GM19238 (cell line): ENCODE data around the gene ZNF423.
"Not testable (repeated sequence)": the region's sequence is repeated elsewhere in the genome, so short reads cannot be mapped to it uniquely, and the experiment has no call there.

Source experiments
- DNase-seq: peaks from one replicate; pipeline ENCODE4 v3.0.0; 2011; ENCODE audit warnings: low spot score; ENCODE audit not compliant: insufficient read length

Gene ZNF423

DNA sequence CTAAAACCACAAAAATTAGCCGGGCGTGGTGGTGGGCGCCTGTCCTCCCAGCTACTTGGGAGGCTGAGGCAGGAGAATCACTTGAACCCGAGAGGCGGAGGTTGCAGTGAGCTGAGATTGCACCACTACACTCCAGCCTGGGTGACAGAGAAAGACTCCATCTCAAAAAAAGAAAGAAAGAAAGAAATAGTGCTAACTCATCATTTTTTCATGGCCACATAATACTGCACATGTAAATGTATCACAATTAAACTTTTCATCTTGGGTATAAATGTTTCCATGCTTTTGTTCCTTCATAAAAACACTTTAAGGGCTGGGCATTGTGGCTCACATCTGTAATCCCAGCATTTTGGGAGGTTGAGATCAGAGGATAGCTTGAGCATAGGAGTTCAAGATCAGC, 15.9 kb upstream of the ZNF423 start:
- DNase-seq = not testable (repeated sequence)

DNA sequence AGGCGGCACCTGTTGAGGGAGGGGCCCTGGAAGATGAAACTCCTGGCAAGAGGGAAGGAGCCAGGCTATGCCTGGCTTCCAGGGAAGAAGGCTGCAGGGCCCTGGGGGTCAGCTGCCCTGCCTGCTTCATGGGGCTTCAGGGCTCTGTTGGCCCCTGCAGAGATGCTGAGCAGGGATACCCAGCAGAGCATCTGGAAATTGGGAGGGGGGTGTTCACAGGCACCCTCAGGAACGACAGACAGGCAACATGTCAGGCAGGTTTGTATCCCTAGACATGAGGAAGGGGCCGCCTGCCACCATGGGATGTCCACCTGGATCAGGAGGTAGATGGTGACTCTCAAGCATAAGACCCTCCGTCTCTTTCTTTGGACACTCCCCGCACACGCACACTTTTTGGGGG, 13.8 kb upstream of the ZNF423 start:
- DNase-seq = no peak

DNA sequence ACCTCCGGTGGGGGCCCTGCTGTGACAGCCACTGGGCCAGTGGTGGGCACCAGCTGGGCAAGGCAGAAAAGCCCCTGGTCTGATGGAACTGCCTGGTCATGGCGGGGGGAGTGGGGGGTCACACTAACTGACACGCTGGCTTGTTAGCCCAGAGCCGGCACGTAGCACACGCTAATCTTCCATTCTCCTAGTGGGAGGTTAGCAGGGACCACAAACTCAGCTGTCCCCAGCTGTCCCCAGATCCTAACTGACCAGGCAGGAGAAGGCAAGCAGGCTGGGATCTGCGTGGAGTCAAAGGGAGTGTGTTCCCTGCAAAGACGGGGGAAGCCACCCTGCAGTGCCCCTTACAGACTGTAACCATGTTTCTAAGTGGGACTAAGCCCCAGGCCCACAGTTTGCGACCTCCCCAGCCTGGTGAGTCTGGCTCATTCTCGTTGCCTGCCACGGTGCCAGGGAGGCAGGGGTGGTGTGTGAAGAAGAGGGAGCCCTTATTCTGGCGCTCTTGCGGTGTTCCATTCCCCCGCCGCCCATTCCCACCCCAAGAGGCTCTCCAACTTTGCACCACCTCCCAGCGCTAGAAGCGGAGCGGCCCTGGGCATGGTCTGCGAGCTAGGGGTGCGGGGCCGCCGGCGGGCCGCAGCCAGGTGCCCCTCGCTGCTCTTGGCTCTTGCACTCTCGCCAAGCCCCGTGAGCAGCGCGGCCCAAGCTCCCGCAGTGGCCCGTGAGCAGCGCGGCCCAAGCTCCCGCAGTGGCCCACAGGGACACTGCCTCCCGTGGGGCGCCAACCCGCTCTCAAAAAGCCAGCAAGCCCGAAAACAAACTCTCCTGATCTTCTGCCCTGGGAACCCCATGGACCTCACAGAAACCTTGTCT, 12.1 kb upstream of the ZNF423 start:
- no peak for DNase-seq

DNA sequence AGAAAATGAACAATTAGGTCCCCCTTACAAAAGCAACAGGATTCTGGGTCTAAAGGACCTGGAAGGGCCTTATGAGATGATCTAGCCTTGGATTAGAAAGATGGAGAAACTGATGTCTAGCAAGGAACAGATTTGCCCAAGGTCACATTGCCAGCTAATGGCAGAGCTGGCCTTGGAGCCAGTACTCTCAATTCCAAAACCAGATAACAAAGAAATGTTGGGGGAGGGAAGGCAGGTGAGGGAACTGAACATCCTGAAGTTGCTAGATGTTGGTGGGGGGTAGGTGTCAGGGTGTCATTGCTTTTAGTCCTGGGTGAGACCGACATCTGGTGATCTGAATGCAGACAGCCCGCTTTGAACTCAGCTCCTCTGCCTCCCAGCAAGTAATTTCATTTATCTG, 11.3 kb upstream of the ZNF423 start:
- no peak for DNase-seq

DNA sequence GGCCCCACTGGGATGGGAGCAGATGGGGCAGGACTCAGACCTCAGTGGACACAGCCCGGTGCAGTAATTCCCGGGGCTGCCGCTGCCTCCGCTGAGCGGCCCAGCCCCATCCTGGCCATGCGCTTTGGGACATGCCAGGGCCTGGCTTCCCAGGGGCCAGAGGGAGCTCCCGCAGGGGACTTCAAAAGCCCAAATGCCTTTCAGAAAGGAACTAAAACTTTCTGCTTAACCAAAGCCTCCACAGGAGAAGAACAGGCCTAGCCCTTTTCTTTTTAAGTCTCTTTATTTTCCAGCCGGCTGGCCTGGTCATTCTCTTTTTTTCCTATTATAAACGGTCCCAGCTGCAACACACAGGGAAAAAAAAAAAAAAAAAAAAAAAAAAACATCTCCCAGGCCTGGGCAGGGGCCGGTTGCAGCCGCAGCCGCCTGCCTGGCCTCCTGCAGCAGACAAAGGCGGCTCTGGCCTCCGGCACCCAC, 10.7 kb upstream of the ZNF423 start:
- no peak for DNase-seq

DNA sequence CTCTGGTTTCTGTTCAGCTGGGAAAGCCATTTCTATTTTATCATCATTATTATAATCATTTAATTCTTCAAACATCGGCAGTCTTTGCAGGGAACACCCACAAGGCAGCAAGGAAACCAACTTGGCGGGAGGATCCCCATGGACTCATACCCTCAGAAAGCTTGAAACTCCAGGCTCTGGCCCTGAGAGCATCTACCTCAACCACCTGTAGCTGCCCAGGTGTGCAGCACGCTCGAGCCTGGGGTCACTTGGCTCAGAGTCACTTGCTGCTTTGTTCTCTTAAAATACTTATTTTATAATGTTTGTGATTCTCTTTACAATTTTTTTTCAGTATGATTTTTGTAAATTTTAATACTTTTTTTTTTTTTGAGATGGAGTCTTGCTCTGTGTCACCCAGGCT, 6.8 kb upstream of the ZNF423 start:
- DNase-seq = no peak

DNA sequence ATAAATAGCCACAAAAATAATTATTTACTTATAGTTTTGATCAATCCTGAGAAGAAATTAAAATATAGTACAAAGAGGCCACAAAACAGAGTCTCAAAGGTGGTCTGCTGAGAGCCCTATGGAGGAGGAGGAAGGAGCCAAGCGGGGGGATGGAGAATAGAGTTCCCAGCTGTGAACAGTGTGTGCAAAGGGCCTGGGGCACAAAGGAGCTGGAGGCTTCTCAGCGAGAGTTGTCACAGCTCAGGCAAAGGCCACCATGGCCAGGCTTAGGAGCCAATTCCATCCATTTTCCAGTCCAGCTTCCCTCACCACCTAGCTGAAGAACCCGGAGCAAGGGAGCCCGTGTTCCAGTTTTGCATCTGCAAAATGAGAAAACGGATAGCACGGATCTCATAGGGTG, 5.4 kb upstream of the ZNF423 start:
- DNase-seq = no peak

DNA sequence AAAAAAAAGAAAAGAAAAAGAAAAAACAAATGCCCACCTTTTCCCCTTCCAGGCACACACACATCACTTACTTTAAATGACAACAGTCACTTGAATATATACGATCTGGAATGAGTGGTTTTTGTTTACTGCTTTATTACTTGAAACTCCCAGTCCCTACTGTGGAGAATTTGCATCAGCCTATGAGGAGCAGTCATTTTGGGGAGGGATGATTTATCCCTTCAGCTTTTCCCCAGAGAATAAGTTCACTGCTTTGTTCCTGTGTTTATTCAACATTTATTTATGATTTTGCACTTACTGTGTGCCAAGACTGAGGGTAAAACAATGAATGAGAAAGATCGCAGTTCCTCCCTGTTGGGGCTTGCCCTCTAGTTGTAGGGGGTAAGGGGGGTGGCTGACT, 4.7 kb upstream of the ZNF423 start:
- no peak for DNase-seq

DNA sequence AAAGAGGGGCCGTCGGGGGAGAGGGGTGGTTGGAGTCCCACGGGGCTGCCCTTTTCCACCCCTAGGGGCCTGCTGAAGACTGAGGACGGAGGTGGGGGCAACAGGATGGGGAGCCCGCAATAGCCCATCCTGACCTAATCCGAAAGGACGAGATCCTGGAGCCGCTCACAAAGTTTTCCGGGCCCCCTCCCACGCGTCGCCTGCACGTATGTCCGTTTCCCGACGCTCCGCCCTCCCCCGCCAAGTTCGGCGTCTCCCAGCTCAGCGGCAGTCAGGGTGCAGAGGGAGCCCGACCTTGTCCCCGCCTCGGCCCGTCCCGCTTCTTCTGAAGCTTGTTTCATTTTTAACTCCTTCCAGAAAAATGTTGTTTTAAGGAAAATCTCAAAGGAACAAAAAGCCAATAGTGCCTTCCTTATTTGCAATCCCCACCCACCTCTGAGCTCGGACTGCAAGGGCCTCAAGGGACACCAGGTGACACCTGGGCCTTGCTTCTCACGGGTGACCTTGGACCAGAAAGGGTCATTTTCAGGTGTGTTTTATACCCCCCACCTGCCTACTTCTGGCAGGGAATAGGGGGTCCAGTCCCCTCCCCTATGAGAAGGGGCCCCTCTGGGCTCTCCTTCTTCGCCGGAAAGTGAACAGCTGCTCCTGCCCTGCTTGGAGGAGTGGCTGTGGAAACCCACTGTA, 3.4 kb upstream of the ZNF423 start:
- DNase-seq = no peak

DNA sequence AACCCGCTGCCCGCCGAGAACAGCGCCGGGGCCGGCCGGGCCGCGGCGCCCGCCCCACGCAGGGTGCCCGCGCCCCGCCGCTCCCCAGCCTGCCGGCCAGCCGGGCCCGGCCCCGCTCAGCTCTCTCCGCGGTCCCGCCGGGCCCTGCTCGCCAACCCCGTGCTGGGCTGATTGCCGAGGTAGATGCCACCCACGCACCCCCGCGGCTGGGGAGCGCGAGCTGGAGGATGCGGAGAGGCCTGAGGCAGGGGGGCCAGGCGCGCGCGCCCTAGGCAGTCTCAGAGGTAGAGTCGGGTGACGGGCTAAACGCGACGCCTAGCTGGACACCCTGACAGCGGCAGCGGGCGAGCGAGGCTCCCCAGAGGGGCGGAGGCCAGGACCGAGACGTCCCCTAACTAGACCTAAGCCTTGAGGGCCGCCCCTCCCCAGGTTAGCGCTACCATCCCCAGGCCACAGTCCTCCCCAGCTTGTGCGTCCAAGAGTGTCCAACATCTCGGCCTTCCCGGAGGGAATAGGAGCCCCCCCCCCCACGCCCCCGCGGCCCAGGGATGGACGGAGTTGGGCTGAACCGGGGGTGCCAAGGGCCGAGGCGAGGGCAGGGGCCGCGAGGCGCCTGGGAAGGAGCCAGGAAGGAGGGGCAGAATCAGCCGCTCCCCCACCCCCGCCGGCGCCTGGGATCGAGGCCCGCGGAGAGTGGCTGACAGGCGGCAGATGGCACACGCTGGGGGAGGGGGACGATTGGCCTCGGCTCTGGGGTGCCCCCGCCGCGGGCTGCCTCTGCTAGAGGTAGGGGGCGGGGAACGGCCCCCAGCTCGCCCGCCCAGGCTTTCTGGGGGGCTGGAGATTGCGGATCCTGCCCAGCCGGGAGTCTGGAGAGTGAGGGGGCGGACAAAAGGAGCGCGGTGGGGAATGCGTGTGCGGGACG, 2.5 kb upstream of the ZNF423 start:
- DNase-seq = no peak

DNA sequence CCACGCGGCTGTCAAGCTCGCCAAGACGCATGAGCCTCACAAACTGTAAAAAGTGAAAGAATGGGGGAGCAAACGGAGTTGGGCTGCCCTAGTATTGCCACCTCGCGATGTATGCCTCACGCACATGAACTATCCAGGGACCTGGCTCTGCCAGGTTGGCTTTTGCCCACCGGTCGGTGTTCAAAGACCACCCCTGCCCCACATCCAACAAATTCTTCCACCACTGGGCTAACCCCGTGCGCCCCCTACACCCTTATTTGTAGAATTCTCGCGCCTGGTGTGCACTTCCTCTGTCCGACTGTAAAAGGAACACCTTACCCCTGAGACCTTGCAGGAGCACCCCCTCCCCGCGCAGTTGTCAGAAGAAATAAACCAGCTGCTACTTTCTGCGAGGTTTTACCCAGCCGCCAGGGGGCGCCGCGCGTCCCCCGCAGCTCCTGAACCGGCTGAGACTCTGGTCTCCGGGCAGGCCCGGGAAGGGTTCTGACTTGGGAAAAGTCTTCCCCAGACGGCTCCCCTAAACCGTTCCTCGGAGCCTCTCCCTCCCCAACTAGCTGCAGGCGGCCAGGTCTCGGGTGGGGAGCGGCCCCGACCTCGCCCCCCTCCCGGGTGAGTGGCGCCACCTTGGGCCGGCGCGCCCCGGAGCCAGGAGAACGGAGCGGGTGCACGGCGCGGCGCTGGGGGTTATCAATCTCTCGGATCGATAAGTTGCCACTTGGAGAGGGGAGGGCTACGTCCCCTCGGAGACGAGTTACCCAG, 1.7 kb upstream of the ZNF423 start:
- no peak for DNase-seq

DNA sequence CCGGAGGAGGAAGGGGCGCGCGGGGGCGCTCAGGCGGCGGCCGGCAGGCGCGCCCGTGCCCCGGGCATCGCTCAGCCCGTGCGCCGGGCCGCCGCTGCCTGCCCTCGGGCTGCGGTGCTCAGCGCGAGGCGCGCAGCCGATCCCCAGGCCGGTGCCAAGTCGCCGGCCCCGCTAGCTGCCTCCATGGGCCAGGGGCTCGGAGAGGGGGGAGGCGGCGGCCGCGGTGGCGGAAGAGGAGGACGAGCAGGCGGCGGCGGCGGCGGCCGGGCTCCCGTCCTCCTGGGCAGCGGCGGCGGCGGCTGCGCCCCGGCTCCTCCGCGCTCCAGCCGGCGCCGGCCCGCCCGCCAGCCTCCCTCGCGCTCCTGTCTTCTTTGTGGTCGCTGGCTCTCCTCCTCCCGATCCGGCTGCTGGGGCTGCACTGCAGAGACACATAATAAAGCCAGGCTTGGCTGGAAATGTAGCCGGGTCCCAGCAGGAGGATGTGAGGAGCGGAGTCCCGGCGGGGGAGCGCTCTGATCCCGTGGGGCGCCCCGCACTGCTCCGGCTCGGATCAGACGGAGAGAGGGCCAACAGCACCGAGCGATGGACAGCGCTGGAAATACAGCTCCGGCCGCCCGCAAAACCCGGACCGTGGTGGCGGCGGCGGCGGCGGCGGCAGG, 889 bp upstream of the ZNF423 start:
- no peak for DNase-seq

DNA sequence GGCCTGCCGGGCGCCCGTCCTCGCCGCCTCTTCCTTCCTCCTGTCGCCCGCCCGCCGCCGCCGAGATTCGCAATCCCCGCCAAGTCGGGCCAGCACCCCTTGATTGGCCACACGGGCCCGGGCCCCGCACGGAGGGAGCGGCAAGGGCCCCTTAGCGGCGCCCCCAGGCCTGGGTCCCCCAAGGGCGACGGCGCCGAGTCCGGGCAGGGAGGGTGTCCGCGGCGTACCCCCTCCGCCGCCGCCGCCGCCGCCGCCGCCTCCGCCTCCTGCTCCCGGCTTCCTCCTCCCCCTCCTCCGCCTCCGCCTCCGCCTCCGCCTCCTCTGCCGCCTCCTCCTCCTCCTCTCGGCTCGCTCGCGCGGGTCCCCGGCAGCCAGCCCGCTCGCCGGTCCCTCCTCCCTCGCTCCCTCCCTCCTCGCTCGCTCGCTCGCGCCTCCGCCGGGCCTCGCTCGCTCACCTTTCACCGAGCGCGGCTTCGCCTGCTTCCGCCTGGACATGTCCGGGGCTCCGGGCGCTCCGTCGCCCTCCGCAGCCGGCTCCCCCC, 561 bp downstream of the ZNF423 start:
- DNase-seq = peak; percentile 64

DNA sequence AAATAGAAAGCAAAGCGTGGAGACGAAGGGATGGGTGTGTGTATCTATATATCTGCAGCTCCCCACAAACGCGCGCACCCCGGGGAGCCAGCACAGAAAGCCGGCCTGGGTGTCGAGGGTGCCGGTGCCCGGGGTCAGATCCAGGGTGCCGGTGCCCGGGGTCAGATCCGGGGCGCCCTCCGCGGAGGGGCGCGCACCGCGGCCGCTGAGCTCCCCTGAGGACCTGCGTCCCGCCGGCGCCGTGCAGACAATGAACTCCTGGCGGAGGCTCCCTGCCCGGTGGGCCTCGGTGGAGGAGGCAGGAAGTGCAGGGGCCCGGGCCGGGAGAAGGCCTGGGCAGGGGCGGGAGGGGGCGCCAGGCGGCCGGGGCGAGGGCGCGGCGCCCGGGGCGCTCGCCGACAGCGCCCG, 1.1 kb downstream of the ZNF423 start:
- DNase-seq = no peak

DNA sequence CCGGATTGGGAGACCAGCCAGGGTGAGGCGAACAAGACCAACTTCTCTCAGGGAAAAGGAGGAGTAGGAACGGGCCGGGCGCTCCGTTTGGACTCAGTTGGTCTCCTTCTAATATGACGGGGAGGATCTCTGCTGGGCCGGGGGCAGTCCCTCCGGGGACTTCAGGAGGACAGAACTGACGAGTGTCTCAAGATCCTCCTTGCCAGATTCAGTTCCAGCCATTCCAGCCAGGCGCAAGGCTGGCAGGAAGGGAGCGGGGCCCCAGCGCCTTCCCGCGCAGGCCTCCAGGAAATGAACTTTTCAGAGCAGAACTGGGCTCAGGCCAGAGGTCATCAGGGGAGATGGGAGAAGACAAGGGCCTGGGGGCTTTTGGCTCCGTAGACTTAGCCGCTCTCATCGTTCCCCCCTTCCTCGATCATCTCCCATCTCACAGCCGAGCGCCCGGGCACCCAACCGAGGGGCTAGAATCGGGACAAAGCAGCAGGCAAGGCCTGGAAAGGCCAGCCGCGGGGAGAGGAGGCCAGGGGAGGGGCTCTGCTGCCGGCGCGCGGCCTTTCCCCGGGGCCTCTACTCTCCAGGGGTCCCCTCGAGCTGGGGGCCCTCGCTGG, 1.6 kb downstream of the ZNF423 start:
- no peak for DNase-seq

DNA sequence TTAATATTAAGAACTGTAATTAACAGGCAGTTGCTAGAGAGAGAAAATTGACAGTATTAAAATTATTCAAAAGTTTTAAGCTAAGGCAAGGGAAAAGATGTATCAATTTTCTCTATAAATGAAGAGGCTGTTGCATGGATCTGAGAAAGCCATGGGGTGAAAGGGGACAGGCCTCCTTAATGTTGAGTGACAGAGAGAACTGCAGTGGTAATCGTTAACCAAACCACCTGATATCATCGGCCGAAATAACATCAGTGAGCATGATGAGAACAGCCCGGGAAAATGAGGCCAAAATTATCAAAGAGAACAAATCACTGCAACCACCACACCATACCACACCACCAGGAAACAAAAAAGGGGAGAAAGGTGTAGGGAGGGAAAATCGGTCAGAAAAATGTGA, 3.6 kb downstream of the ZNF423 start:
- DNase-seq = no peak

DNA sequence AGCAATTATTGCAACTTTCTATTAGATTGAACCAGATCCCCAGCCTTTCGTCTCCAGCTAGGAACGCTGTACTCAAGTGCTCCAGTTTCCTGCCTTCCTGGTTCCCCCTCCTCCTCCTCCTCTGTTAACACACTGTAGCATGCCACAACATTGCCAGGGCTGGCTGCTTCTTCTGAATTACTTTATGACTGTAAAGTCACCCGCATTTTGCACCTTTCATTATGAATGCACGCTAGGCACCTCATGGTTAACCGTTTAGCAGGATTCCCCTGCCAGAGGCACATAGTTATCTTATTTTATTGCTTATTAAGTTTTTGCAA, 4.5 kb downstream of the ZNF423 start:
- DNase-seq = no peak

DNA sequence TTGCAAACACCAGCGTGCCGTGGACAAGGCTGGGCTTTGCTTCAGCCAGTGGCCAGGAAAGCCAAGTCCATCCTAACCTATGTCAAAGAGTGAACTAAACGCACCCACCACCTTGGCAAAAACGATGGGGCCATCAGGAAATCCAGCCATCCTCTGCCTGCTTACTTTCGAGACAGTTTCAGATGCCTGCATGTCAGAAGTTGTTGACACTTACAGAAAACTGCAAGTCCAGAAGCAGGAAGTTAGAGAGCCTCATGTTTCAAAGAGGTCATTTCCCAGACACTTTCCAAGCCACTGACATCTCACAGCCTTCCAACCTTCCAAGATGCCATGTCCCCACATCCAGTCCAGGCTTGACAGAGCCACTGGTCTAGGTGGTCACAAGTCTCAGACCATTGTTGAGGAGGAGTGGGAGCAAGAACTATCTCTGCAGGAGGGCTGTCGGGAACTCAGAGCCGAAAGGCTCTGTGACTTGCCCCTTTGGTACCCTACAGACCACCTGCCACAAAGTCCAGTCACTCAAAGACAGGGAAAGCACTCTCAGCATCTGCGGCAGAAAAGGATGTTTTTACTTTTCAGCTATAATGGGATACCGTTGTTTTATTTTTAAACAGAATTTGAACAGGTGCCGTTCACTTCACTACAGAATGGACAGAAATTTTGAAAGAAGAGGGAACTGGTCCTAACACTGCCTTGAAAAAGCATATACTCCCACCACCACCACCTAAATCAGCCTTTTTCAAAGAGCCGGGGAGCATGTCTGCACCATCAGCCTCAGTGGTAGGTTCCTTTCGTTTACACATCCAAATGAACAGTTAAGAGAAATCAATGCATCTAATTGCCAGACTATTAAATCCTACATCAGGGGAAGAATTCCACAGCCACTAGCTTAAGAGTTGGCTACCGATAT, 5.1 kb downstream of the ZNF423 start:
- no peak for DNase-seq

DNA sequence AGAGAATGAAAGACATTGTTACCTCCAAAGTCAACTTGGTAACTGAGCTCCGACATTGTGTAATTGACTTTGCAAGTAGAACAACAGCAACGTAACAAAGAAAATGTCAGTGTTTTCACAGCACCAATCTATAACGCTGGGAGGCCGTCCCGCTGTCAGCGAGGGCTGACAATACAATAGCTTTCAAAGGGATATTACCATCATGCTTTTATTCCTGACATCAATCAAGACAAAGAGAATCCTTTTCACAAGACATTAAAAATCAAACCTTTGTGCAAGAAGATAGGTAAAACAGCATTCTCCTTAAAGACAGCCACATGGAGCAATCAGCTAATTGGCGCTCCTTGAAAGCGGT, 6.2 kb downstream of the ZNF423 start:
- DNase-seq = no peak
